ENCODE results near the gene ABCF2. TPM values are rescaled to one million over a fixed set of nuclear protein-coding genes. Genes with fewer than 3 reads are reported as not detected.

ABCF2 gene
- total and polyA plus RNA-seq, 11 donors: 15.9 to 58.4 (median 33.0) TPM

DNA sequence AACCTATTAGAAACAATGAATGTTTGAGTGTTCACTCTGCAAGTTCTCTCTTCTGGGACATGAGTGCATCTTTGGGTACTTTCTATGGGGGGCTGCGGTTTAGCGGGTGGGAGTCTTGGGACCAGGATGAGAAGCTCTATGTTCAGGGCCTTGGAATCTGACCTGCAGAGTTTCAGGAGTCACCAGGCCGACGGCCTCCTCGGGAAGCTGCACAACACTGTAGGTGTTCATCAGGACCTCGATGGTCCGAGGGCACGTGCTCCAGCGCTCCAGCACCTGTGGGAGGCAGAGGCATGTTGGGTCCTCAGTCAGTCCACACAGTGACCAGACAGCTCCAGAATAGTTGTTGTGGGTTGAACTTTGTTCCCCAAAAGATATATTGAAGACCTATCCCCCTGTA lies 50.6 kb downstream of the ABCF2 start:
- no peaks in the 10 kb centered on the region for H3K9me3 ChIP-seq
- peaks cover 0 to 7% (median 0%) of the 10 kb centered on the region in 12 donors for H3K4me1 ChIP-seq
- DNase-seq (no peak), ATAC-seq (no peak)
- H3K27me3 ChIP-seq: peaks cover 0 to 30% (median 0%) of the 10 kb centered on the region in 9 donors
- WGBS, 4 donors: 88 to 95% (median 90%) methylated on average over 6 to 9 of the region's 9 CpGs
- intact Hi-C loops (cut with DNase I): loop anchor here in 3 of 10 donors (10.0 kb wide), 2 partner anchors 128 to 282 kb away; no protein-coding TSS in a partner anchor
- no peak overlapping the region for H3K27ac ChIP-seq
- TF ChIP-seq POLR2A (IDR thresholded peaks at IDR 0.05): no peak
- TF ChIP-seq, protein P1, sequence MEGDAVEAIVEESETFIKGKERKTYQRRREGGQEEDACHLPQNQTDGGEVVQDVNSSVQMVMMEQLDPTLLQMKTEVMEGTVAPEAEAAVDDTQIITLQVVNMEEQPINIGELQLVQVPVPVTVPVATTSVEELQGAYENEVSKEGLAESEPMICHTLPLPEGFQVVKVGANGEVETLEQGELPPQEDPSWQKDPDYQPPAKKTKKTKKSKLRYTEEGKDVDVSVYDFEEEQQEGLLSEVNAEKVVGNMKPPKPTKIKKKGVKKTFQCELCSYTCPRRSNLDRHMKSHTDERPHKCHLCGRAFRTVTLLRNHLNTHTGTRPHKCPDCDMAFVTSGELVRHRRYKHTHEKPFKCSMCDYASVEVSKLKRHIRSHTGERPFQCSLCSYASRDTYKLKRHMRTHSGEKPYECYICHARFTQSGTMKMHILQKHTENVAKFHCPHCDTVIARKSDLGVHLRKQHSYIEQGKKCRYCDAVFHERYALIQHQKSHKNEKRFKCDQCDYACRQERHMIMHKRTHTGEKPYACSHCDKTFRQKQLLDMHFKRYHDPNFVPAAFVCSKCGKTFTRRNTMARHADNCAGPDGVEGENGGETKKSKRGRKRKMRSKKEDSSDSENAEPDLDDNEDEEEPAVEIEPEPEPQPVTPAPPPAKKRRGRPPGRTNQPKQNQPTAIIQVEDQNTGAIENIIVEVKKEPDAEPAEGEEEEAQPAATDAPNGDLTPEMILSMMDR (IDR thresholded peaks at IDR 0.05): no peak
- H3K36me3 ChIP-seq: peaks cover 0 to 7% (median 0%) of the 10 kb centered on the region in 9 donors
- H3K4me3 ChIP-seq: no peak overlapping the region

DNA sequence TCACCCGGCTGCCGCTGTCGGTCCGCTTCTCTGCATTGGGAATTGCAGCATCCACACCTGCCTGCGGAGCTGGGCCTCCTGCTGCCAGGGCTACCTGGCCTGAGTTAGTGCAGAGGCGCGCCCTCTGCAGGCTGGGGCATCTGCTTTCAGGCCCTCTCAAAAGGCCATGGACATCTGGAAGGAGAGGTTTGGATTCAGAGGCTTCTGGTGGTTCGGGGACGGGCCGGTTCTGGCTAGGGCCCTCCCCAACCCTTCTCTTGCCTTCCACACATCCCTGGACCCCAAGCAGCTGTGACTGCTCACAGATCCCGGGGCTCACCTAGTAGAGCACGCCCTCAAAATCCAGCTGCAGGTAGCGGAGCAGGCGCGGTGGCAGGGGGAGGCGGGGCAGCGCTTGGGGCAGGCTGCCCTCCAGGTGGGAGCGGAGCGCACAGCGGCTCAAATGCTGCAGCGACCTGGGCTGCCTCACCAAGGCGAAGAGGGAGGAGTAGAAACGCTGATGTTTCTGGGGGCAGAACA lies 51.2 kb downstream of the ABCF2 start:
- intact Hi-C loops (cut with DNase I): loop anchor here in 3 of 10 donors (10.0 kb wide), 2 partner anchors 129 to 281 kb away; no protein-coding TSS in a partner anchor
- H3K4me1 ChIP-seq: peaks cover 0 to 7% (median 0%) of the 10 kb centered on the region in 12 donors
- H3K27ac ChIP-seq: no peak overlapping the region
- no peak overlapping the region for H3K4me3 ChIP-seq
- TF ChIP-seq, protein P1 (IDR thresholded peaks at IDR 0.05): no peak
- no peak for TF ChIP-seq POLR2A (IDR thresholded peaks at IDR 0.05)
- DNase-seq: peak in 1 of 5 donors; percentile 50
- peaks cover 0 to 4% (median 0%) of the 10 kb centered on the region in 9 donors for H3K36me3 ChIP-seq
- no peak for ATAC-seq
- H3K27me3 ChIP-seq: peaks cover 0 to 30% (median 0%) of the 10 kb centered on the region in 9 donors
- 84 to 87% (median 85%) methylated on average over 19 to 23 of the region's 23 CpGs for WGBS, 4 donors
- H3K9me3 ChIP-seq: no peaks in the 10 kb centered on the region

DNA sequence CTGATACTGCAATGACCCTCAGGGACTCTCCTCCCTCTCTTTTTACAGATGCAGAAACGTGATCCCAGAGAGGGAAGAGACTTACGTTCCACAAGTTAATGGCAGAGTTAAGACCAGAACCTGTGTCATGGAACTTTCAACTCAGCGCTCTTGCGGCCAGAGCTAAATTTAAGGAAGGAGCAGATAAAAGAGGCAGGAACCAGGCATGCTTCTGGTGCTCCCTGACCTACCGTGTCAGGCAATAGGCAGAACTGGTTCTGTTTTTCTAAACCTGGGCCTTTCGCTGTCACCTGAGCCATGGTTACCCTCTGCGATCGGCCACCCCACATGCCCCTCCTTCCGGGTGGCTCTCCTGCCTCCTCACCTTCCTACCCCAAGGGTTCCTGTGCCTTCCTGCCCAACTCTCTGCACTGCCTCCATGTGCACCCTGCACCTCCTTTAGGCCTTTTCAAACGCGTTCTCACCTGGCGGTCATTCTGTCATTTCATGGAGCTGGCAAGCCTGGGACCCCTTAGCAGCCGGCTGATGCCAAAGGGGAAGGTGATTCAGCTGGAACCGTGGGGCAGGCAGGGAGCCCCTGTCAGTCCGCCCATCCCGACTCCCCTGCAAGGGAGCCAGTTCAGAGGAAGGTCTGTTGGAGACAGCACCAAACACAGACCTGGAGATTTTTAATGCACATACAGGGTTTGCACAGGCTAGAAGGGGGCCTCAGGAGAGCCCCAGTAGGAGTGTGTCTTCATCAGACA lies 51.8 kb downstream of the ABCF2 start:
- Histone ChIP-seq H3K4me1 (peaks cover 0 to 11% (median 0%) of the 10 kb centered on the region in 12 donors), H3K4me3 (no peak overlapping the region), H3K9me3 (no peaks in the 10 kb centered on the region), H3K27me3 (peaks cover 0 to 31% (median 0%) of the 10 kb centered on the region in 9 donors), H3K27ac (no peak overlapping the region), H3K36me3 (peaks cover 0 to 2% (median 0%) of the 10 kb centered on the region in 9 donors)
- 68 to 75% (median 75%) methylated on average over 13 to 16 of the region's 16 CpGs for WGBS, 4 donors
- ATAC-seq (no peak), DNase-seq (no peak)
- TF ChIP-seq POLR2A (IDR thresholded peaks at IDR 0.05): no peak
- TF ChIP-seq, protein P1 (IDR thresholded peaks at IDR 0.05): no peak
- intact Hi-C loops (cut with DNase I): loop anchor here in 3 of 10 donors (10.0 kb wide), 2 partner anchors 130 to 280 kb away; no protein-coding TSS in a partner anchor

All from heart left ventricle (tissue), 16 donors.